T-helper 1 cell treated with Interleukin-12 subunit alpha and Interleukin-12 subunit beta and Interleukin-4 antibody, amounts not matched to agents 30 μg/mL and 1 μg/mL, for 36 hours (primary cell): ENCODE measurements around the gene RASAL3.

Source experiments
- H3K27ac Mint-ChIP-seq: one replicate; pipeline ENCODE4 v1.8.0; 2021; ENCODE audit warnings: mild to moderate bottlenecking, mixed read lengths
- H3K27me3 Mint-ChIP-seq: one replicate; pipeline ENCODE4 v1.8.0; 2021; ENCODE audit warnings: low read depth, mixed read lengths
- H3K36me3 Mint-ChIP-seq: one replicate; pipeline ENCODE4 v1.8.0; 2021; ENCODE audit warnings: low read depth, mixed read lengths
- H3K4me1 Mint-ChIP-seq: one replicate; pipeline ENCODE4 v1.8.0; 2021; ENCODE audit warnings: low read depth, mixed read lengths
- H3K4me3 Mint-ChIP-seq: one replicate; pipeline ENCODE4 v1.8.0; 2021; ENCODE audit warnings: mild to moderate bottlenecking, moderate library complexity, mixed read lengths
- H3K9me3 Mint-ChIP-seq: one replicate; pipeline ENCODE4 v1.8.0; 2021; ENCODE audit warnings: mixed read lengths

Gene RASAL3

GRCh38 chr19:15461694-15462093, 2.6 kb downstream of the RASAL3 start:
- Mint-ChIP-seq H3K4me1 (peaks cover 28% of the 10 kb centered on the region), H3K4me3 (peak overlapping the region; percentile 91)

DNA sequence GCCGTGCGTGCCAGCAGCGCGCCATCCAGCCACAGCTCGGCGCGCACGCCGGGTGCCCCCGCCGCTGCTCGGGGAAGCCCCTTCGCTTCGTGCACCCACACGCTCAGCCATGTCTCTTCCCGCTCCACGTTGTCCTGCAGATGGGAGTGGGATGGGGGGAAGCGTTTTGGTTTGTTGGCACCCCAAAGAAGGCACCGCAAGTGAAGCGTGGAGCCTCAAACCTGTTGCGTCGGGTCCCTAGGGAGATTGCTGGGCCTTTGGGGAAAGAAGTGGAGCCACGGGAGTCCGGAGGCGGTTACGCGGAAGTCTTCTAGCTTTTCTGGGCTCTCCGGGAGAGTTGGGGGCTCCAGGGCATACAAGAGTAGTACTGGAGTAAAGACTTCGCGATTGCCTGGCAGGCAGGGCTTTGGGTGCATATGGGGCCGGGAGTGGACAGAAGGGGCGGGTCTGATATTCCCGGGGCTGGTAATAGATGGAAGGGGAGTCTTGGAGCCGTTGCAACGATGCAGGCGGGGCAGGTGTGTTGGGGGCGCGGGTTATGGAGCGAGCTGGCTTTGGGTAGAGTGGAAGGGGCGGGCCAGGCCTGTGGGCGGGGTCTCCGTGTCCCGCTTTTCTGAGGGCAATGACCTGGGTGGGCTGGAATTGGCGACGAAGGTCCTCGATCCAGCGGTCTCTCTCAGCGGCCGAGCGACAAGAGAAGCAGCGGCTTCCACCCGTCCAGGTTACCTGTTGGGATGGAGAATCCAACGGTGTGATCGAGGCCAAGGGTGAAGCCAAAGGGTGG, 6.5 kb downstream of the RASAL3 start:
- Mint-ChIP-seq H3K4me3 (no peak overlapping the region), H3K27ac (no peak overlapping the region), H3K4me1 (peaks cover 20% of the 10 kb centered on the region), H3K9me3 (no peaks in the 10 kb centered on the region), H3K36me3 (peaks cover 57% of the 10 kb centered on the region), H3K27me3 (no peaks in the 10 kb centered on the region)

More at GRCh38 chr19:15461694-15462093, 2.6 kb downstream of the RASAL3 start:
- Mint-ChIP-seq H3K9me3 (no peaks in the 10 kb centered on the region), H3K27me3 (no peaks in the 10 kb centered on the region), H3K27ac (peak overlapping the region; percentile 62), H3K36me3 (peaks cover 48% of the 10 kb centered on the region)

- H3K4me3 Mint-ChIP-seq, result no peak overlapping the region
- peaks cover 16% of the 10 kb centered on the region for H3K4me1 Mint-ChIP-seq
- no peaks in the 10 kb centered on the region for H3K27me3 Mint-ChIP-seq
- H3K36me3 Mint-ChIP-seq, result peaks cover 56% of the 10 kb centered on the region
- H3K9me3 Mint-ChIP-seq, result no peaks in the 10 kb centered on the region
- no peak overlapping the region for H3K27ac Mint-ChIP-seq
These were observed 7.3 kb downstream of the RASAL3 start for GRCh38 chr19:15456871-15457700.

GRCh38 chr19:15456441-15456840, 7.9 kb downstream of the RASAL3 start:
- Mint-ChIP-seq H3K27ac (no peak overlapping the region), H3K4me3 (no peak overlapping the region), H3K27me3 (no peaks in the 10 kb centered on the region), H3K9me3 (no peaks in the 10 kb centered on the region), H3K36me3 (peaks cover 56% of the 10 kb centered on the region), H3K4me1 (peaks cover 12% of the 10 kb centered on the region)

GRCh38 chr19:15455996-15456395, 8.3 kb downstream of the RASAL3 start:
- Mint-ChIP-seq H3K27ac (no peak overlapping the region), H3K4me3 (no peak overlapping the region), H3K9me3 (no peaks in the 10 kb centered on the region), H3K27me3 (no peaks in the 10 kb centered on the region), H3K4me1 (peaks cover 15% of the 10 kb centered on the region), H3K36me3 (peaks cover 60% of the 10 kb centered on the region)

DNA sequence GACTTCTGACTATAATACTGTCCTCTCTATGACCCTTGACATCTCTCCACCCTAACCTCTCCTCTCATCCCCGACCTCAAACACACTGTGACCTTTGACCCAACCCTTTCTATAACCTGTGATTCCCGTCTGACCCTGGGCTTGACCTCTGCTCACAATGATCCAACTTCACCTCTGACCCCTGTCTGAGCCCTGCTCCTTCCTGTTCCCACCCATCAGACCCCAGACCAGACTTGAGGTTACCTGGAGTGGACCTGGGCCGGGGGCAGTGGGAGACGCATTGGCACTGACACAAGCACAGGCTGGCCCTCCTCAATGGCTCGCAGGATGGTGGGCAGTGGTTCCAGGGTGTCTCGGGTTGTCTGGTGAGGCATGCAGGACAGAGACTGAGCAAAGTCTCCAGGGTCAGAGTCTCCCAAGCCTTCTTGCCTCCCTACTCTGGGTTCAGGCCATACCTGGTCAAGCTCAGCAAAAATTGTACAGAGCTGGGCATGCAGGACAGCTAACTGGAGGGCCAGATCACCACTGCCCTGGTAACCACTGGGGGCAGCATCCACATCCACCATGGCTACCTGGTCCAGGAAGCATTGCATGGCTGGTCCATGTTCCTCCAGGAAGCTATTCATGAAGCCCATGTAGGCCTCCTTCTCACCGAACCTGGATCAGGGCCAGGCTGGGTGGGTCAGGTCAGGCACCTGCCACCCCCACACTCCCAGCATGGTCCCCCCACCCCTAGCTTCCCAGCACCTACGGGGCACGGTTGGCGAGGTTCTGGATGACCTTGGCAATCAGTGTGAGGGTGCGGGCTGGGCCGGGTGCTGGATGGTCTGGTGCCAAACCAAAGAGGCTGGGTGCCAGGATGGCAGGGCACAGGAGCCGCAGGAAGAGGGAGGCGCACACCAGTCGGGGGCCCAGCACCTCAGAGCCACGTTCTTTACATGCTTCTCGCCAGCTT, 10.2 kb downstream of the RASAL3 start:
- Mint-ChIP-seq H3K4me1 (peaks cover 19% of the 10 kb centered on the region), H3K36me3 (peaks cover 53% of the 10 kb centered on the region), H3K9me3 (no peaks in the 10 kb centered on the region), H3K27ac (peak overlapping the region; percentile 34), H3K4me3 (peak overlapping the region; percentile 25), H3K27me3 (no peaks in the 10 kb centered on the region)

- Mint-ChIP-seq H3K36me3 (peaks cover 55% of the 10 kb centered on the region), H3K9me3 (no peaks in the 10 kb centered on the region), H3K27ac (no peak overlapping the region), H3K4me3 (no peak overlapping the region), H3K4me1 (peaks cover 24% of the 10 kb centered on the region), H3K27me3 (no peaks in the 10 kb centered on the region)
These were observed 11.2 kb downstream of the RASAL3 start for GRCh38 chr19:15453091-15453578.

DNA sequence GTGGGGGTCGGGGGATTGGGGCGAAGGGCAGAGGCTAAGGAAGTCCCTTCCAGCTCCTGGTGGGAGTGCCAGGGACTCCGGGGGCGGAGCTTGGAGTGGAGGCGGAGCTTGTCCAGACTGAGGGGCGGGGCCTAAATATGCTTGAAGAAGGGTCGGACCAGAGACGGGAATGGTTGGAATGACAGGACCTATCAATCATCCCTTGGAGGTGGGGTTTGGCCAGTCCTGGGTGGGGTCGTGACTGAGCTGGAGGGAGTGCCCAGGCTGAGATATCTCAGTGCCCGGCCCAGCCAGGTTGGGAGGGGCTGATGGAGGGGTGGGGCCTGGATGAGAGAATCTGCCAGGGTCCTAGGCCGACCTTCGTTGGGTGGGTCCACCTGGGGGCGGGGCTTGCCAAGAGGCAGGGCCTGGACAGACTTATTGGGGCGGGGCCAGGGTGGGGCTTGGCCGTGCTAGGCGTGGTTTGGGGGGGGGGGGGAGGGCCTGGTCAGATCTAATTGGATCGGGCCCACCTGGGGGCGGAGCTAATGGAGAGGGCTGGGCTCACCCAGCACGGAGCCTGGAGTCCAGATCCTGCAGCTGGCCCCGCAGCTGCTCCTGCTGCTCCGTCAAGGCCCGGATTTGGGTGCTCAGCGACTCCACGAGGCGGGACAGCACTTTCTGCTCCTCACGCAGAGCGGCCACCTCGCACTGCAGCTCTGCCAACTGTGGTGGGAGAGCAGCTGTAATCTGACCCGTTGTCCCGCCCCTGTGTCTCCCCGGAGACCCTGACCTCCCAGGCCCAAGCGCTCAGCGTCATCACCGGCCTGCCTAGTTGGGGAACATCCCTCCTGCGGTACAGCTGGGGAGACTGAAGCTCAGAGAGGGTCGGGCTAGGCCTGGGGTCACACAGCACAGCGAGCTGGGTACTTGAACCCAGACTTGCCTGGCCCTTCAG, 12.0 kb downstream of the RASAL3 start:
- peaks cover 52% of the 10 kb centered on the region for H3K36me3 Mint-ChIP-seq

DNA sequence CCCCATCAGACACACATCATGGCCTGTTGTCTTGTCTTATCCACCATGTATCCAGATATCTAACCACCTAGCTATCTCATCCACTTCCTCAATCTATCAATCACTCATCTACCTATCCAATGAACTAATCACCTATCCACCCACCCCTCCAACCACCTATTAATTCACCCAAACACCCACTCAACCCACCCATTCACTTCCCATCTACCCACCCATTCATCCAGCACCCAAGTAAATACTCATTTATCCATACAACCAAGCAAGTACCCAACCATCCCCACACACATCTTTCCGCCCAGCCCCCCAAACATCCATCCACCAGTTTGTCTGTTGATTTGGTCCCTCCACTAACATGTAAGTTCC, 13.8 kb downstream of the RASAL3 start:
- no peaks in the 10 kb centered on the region for H3K27me3 Mint-ChIP-seq
- peaks cover 54% of the 10 kb centered on the region for H3K36me3 Mint-ChIP-seq
- H3K27ac Mint-ChIP-seq, result peak overlapping the region; percentile 89
- peaks cover 22% of the 10 kb centered on the region for H3K4me1 Mint-ChIP-seq
- H3K4me3 Mint-ChIP-seq, result peak overlapping the region; percentile 85
- H3K9me3 Mint-ChIP-seq, result no peaks in the 10 kb centered on the region

More for the DNA sequence above, 12.0 kb downstream of the RASAL3 start:
- Mint-ChIP-seq H3K4me3 (no peak overlapping the region), H3K27me3 (no peaks in the 10 kb centered on the region), H3K27ac (peak overlapping the region; percentile 53), H3K4me1 (peaks cover 22% of the 10 kb centered on the region), H3K9me3 (no peaks in the 10 kb centered on the region)

DNA sequence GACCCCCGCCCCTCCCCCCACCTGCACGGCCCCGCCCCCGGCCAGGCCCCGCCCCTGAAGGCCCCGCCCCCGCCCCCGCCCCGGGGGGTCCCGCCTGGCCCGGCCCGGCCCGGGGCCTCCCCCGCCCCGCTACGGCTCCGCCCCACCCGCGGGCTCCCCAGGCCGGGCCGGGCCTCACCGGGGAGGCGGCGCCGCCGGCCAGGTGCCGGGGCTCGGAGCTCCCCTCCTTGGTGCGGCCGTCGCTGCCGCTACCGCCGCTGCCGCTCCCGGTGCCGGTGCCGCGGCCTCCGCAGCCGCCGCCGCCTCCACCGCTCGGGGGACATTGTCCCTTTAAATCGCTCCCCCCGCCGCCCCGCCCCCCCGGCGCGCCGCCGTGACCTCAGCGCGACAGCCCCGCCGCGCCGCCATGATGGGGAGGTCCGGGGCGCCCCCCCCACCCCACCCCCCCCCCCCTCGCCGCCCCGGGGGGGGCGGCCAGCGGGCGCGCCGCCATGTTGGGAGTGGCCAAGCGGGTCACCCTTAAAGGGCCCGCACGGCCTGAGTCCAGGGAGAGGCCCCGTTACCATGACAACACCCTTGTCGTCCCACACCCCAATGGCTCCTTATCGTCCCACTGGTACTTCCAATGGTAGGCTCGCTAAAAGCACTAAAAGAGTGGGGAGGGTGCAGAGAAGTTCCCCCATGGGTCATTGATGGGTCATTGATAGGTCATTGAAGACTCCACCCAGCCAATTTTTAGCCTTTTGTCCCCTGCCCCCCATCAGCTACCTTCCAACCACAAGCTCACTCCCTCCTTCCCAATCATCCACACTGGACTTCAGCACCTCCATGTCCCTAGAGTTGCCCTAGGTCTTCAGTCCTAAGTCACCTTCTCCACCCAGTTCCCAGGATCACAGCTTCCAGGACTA, 14.5 kb downstream of the RASAL3 start, which contains the start of gene WIZ:
Gene WIZ, minus strand, starts transcription at position 337 of the 908 bp plus-strand sequence. CDS start 1,649 bp downstream, outside the sequence.
- H3K27ac Mint-ChIP-seq, result peak within 1 kb of the TSS; percentile 89
- no peaks in the 10 kb centered on the region for H3K27me3 Mint-ChIP-seq
- peak within 1 kb of the TSS; percentile 85 for H3K4me3 Mint-ChIP-seq
- H3K4me1 Mint-ChIP-seq, result peaks cover 18% of the 10 kb centered on the region
- H3K9me3 Mint-ChIP-seq, result no peaks in the 10 kb centered on the region
- peaks cover 50% of the 10 kb centered on the region for H3K36me3 Mint-ChIP-seq

GRCh38 chr19:15448778-15449619, 15.3 kb downstream of the RASAL3 start:
- Mint-ChIP-seq H3K27ac (peak overlapping the region; percentile 85), H3K9me3 (no peaks in the 10 kb centered on the region), H3K36me3 (peaks cover 44% of the 10 kb centered on the region), H3K27me3 (no peaks in the 10 kb centered on the region), H3K4me1 (peaks cover 18% of the 10 kb centered on the region), H3K4me3 (peak overlapping the region; percentile 71)
